Liver (tissue), 9 donors: ENCODE results near the gene B9D2. TPM values are rescaled to one million over a fixed set of nuclear protein-coding genes. Genes with fewer than 3 reads are reported as not detected.

Experiments
- DNase-seq: peaks from one replicate; pipeline ENCODE4 v3.0.0-alpha.2; 2017; ENCODE audit warnings: low spot score
- H3K27ac ChIP-seq, 2 donors: one replicate each; pipeline ENCODE4 v1.7.0; 2013; ENCODE audit warnings: inconsistent platforms in 2 of 2, low read length in 2 of 2, control low read depth in 1 of 2, low read depth in 1 of 2, mild to moderate bottlenecking in 1 of 2
- H3K27me3 ChIP-seq, 4 donors: one replicate each; pipeline versions ENCODE4 v1.6.1 to v1.7.0; 2013; ENCODE audit warnings: low read length in 3 of 4, inconsistent platforms in 1 of 4, mild to moderate bottlenecking in 1 of 4, moderate library complexity in 1 of 4; ENCODE audit not compliant: control insufficient read depth in 4 of 4, insufficient read depth in 4 of 4
- H3K36me3 ChIP-seq, 4 donors: one replicate each; pipeline versions ENCODE4 v1.6.1 to v1.7.0; 2013; ENCODE audit warnings: low read length in 3 of 4, mild to moderate bottlenecking in 3 of 4, low read depth in 1 of 4, moderate library complexity in 1 of 4; ENCODE audit not compliant: control insufficient read depth in 4 of 4, insufficient read depth in 3 of 4
- H3K4me1 ChIP-seq, 4 donors: one replicate each; pipeline versions ENCODE4 v1.6.1 to v1.7.0; 2013; ENCODE audit warnings: low read length in 3 of 4, mild to moderate bottlenecking in 3 of 4, moderate library complexity in 1 of 4; ENCODE audit not compliant: control insufficient read depth in 4 of 4, insufficient read depth in 4 of 4
- H3K4me3 ChIP-seq, 3 donors: one replicate each; pipeline versions ENCODE4 v1.6.1 to v1.7.0; 2013; ENCODE audit warnings: low read length in 3 of 3, control low read depth in 1 of 3, low read depth in 1 of 3, mild to moderate bottlenecking in 1 of 3
- H3K9ac ChIP-seq, 2 donors: one replicate each; pipeline ENCODE4 v1.7.0; 2013; ENCODE audit warnings: low read length in 2 of 2, mild to moderate bottlenecking in 2 of 2, moderate library complexity in 2 of 2, control low read depth in 1 of 2, low read depth in 1 of 2
- H3K9me3 ChIP-seq, 4 donors: one replicate each; pipeline versions ENCODE4 v1.6.1 to v1.7.0; 2013; ENCODE audit warnings: low read length in 3 of 4; ENCODE audit not compliant: control insufficient read depth in 4 of 4
- EGR1 ChIP-seq, 2 donors: IDR thresholded peaks; 2 replicates each; pipeline ENCODE4 v1.6.1; 2016 to 2018; ENCODE audit warnings: antibody characterized with exemption in 2 of 2, low read depth in 2 of 2
- FOXA1 ChIP-seq: IDR thresholded peaks from 2 replicates; pipeline ENCODE4 v1.6.1; 2016; ENCODE audit warnings: antibody characterized with exemption
- FOXA2 ChIP-seq: IDR thresholded peaks from 2 replicates; pipeline ENCODE4 v1.6.1; 2016; ENCODE audit warnings: antibody characterized with exemption
- GABPA ChIP-seq, 2 donors: IDR thresholded peaks in 1 of 2; conservative IDR thresholded peaks in 1 of 2; 2 replicates each; pipeline ENCODE4 v1.6.1; 2016; ENCODE audit warnings: antibody characterized with exemption in 2 of 2, mild to moderate bottlenecking in 1 of 2, moderate library complexity in 1 of 2
- HNF4A ChIP-seq, 2 donors: conservative IDR thresholded peaks; 2 replicates each; pipeline ENCODE4 v1.6.1; 2016; ENCODE audit warnings: antibody characterized with exemption in 2 of 2, mild to moderate bottlenecking in 2 of 2
- HNF4G ChIP-seq: IDR thresholded peaks from 2 replicates; pipeline ENCODE4 v1.6.1; 2016; ENCODE audit warnings: antibody characterized with exemption
- JUND ChIP-seq, 2 donors: IDR thresholded peaks; 2 replicates each; pipeline ENCODE4 v1.6.1; 2016; ENCODE audit warnings: antibody characterized with exemption in 2 of 2
- NR2F2 ChIP-seq: IDR thresholded peaks from 2 replicates; pipeline ENCODE4 v1.6.1; 2016; ENCODE audit warnings: antibody characterized with exemption
- RAD21 ChIP-seq, 2 donors: IDR thresholded peaks; 2 replicates each; pipeline ENCODE4 v1.6.1; 2016; ENCODE audit warnings: antibody characterized with exemption in 2 of 2, mild to moderate bottlenecking in 2 of 2
- RXRA ChIP-seq, 2 donors: IDR thresholded peaks; 2 replicates each; pipeline ENCODE4 v1.6.1; 2017 to 2018; ENCODE audit warnings: antibody characterized with exemption in 2 of 2, mild to moderate bottlenecking in 1 of 2
- SP1 ChIP-seq: IDR thresholded peaks from 2 replicates; pipeline ENCODE4 v1.6.1; 2018; ENCODE audit warnings: antibody characterized with exemption, mild to moderate bottlenecking
- TAF1 ChIP-seq: conservative IDR thresholded peaks from 2 replicates; pipeline ENCODE4 v1.6.1; 2016; ENCODE audit warnings: antibody characterized with exemption, mild to moderate bottlenecking
- YY1 ChIP-seq: IDR thresholded peaks from 2 replicates; pipeline ENCODE4 v1.6.1; 2016; ENCODE audit warnings: antibody characterized with exemption, mild to moderate bottlenecking
- WGBS: extraction: QIAGEN DNeasy Blood & Tissue Kit; methylation state at CpG from one replicate; pipeline ENCODE4 v1.1.7; 2013; 5-methylcytosine and 5-hydroxymethylcytosine counted together
- polyA plus RNA-seq, 2 donors: library from polyadenylated mRNA; stranded (reverse) in 1 of 2; unstranded in 1 of 2; fragments of 200-250 nt in 1 of 2; fragments of >200 nt in 1 of 2; fragmentation: Nextera tagmentation in 1 of 2; extraction: Ambion mirVana in 1 of 2; gene quantifications; one replicate each; pipeline versions ENCODE4 v1.2.1 to v1.2.3, GENCODE V29; 2013 to 2015
- total RNA-seq, 2 donors: library from RNA; depleted of rRNA; stranded (reverse); fragments of >200 nt; gene quantifications; one replicate each; pipeline ENCODE4 v1.2.3, GENCODE V29; 2014
- TF ChIP-seq, protein P1 (sequence below): fragments of 150-350 bp; IDR thresholded peaks from 2 replicates; pipeline ENCODE4 v1.5.1; 2017; ENCODE audit warnings: improper control_type of control experiment, low read depth, low read length; ENCODE audit not compliant: missing input control
- TF ChIP-seq, protein P2 (sequence below): IDR thresholded peaks from 2 replicates; pipeline ENCODE4 v1.6.1; 2016; ENCODE audit warnings: antibody characterized with exemption
- TF ChIP-seq, protein P3 (sequence below): IDR thresholded peaks from 2 replicates; pipeline ENCODE4 v1.6.1; 2016; ENCODE audit warnings: antibody characterized with exemption
- TF ChIP-seq, protein P4 (sequence below): IDR thresholded peaks from 2 replicates; pipeline ENCODE4 v1.6.1; 2016; ENCODE audit warnings: antibody characterized with exemption
- TF ChIP-seq, protein P5 (sequence below): IDR thresholded peaks from 2 replicates; pipeline ENCODE4 v1.6.1; 2016; ENCODE audit warnings: antibody characterized with exemption, mild to moderate bottlenecking
- donor health status: healthy.
- donor health status: healthy.
- donor health status: healthy.
- donor health status: healthy.
- donor health status: healthy.

B9D2 gene
- total and polyA plus RNA-seq, 4 donors: 2.4 to 3.7 (median 3.0) TPM

DNA sequence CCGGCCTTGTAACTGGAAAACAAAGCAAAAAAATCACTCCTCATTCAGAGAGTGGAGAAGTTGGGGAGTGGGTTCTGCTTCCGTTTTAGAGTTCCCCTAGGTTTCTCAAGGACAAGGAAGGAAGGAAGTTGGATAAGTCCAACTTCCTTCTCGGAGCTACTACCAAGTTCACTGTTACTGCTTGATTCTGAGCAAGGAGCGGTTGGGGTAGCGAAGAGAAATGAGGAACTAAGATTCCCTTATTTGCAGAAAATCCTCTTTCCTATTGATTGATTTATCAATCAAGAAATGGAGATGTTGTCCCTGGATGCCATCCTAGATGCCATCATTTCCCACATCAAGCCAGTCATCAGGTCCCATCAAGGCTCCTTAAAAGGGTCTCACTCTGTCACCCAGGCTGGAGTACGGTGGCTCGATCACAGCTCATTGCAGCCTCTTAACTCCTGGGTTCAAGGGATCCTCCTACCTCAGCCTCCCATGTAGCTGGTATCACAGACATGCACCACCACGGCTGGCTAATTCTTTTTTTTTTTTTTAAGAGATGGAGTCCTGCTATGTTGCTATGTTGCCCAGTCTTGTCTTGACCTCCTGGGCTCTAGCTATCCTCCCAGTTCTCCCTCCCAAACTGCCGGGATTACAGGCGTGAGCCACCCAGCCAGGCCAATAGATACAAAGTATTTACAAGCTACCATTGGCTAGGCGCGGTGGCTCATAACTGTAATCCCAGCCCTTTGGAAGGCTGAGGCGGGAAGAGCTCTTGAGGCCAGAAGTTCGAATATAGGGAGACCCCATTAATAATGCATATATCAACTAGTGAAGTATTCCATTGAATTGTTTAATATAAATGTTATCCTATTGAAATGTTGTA lies 809 bp upstream of the B9D2 start:
- DNase-seq: no peak
- no peaks in the 10 kb centered on the region for H3K27me3 ChIP-seq
- H3K36me3 ChIP-seq: no peaks in the 10 kb centered on the region
- WGBS: 76% methylated on average over 14 of the region's 14 CpGs
- peaks cover 0 to 14% (median 9%) of the 10 kb centered on the region in 4 donors for H3K4me1 ChIP-seq
- peak overlapping the region in 1 of 2 donors; percentile 73 for H3K9ac ChIP-seq
- TF ChIP-seq, protein P1, sequence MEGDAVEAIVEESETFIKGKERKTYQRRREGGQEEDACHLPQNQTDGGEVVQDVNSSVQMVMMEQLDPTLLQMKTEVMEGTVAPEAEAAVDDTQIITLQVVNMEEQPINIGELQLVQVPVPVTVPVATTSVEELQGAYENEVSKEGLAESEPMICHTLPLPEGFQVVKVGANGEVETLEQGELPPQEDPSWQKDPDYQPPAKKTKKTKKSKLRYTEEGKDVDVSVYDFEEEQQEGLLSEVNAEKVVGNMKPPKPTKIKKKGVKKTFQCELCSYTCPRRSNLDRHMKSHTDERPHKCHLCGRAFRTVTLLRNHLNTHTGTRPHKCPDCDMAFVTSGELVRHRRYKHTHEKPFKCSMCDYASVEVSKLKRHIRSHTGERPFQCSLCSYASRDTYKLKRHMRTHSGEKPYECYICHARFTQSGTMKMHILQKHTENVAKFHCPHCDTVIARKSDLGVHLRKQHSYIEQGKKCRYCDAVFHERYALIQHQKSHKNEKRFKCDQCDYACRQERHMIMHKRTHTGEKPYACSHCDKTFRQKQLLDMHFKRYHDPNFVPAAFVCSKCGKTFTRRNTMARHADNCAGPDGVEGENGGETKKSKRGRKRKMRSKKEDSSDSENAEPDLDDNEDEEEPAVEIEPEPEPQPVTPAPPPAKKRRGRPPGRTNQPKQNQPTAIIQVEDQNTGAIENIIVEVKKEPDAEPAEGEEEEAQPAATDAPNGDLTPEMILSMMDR: no peak
- TF ChIP-seq, protein P2, sequence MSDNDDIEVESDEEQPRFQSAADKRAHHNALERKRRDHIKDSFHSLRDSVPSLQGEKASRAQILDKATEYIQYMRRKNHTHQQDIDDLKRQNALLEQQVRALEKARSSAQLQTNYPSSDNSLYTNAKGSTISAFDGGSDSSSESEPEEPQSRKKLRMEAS: no peak
- TF ChIP-seq, protein P3, sequence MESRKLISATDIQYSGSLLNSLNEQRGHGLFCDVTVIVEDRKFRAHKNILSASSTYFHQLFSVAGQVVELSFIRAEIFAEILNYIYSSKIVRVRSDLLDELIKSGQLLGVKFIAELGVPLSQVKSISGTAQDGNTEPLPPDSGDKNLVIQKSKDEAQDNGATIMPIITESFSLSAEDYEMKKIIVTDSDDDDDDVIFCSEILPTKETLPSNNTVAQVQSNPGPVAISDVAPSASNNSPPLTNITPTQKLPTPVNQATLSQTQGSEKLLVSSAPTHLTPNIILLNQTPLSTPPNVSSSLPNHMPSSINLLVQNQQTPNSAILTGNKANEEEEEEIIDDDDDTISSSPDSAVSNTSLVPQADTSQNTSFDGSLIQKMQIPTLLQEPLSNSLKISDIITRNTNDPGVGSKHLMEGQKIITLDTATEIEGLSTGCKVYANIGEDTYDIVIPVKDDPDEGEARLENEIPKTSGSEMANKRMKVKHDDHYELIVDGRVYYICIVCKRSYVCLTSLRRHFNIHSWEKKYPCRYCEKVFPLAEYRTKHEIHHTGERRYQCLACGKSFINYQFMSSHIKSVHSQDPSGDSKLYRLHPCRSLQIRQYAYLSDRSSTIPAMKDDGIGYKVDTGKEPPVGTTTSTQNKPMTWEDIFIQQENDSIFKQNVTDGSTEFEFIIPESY: no peak
- TF ChIP-seq GABPA (IDR thresholded peaks at IDR 0.05 in 1 of 2, conservative IDR thresholded peaks at IDR 0.05 in 1 of 2): peak in 1 of 2 donors; percentile 3
- peak; percentile 96 for TF ChIP-seq YY1
- TF ChIP-seq JUND (IDR thresholded peaks at IDR 0.05): no peak
- no peak for TF ChIP-seq HNF4A (conservative IDR thresholded peaks at IDR 0.05)
- no peak for TF ChIP-seq HNF4G
- no peak for TF ChIP-seq FOXA2
- TF ChIP-seq FOXA1: no peak
- peak; percentile 5 for TF ChIP-seq NR2F2
- TF ChIP-seq SP1: no peak
- no peak for TF ChIP-seq RAD21 (IDR thresholded peaks at IDR 0.05)
- no peak for TF ChIP-seq TAF1
- TF ChIP-seq, protein P4, sequence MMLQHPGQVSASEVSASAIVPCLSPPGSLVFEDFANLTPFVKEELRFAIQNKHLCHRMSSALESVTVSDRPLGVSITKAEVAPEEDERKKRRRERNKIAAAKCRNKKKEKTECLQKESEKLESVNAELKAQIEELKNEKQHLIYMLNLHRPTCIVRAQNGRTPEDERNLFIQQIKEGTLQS: no peak
- peak in 1 of 2 donors; percentile 3 for TF ChIP-seq EGR1 (IDR thresholded peaks at IDR 0.05; ENCODE audit: low read depth in 2 of 2)
- TF ChIP-seq RXRA (IDR thresholded peaks at IDR 0.05): no peak
- TF ChIP-seq, protein P5, sequence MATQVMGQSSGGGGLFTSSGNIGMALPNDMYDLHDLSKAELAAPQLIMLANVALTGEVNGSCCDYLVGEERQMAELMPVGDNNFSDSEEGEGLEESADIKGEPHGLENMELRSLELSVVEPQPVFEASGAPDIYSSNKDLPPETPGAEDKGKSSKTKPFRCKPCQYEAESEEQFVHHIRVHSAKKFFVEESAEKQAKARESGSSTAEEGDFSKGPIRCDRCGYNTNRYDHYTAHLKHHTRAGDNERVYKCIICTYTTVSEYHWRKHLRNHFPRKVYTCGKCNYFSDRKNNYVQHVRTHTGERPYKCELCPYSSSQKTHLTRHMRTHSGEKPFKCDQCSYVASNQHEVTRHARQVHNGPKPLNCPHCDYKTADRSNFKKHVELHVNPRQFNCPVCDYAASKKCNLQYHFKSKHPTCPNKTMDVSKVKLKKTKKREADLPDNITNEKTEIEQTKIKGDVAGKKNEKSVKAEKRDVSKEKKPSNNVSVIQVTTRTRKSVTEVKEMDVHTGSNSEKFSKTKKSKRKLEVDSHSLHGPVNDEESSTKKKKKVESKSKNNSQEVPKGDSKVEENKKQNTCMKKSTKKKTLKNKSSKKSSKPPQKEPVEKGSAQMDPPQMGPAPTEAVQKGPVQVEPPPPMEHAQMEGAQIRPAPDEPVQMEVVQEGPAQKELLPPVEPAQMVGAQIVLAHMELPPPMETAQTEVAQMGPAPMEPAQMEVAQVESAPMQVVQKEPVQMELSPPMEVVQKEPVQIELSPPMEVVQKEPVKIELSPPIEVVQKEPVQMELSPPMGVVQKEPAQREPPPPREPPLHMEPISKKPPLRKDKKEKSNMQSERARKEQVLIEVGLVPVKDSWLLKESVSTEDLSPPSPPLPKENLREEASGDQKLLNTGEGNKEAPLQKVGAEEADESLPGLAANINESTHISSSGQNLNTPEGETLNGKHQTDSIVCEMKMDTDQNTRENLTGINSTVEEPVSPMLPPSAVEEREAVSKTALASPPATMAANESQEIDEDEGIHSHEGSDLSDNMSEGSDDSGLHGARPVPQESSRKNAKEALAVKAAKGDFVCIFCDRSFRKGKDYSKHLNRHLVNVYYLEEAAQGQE: no peak
- H3K4me3 ChIP-seq: peak overlapping the region; percentile 75 to 96 (median 78)
- H3K27ac ChIP-seq: peak overlapping the region; percentile 95 to 99
- H3K9me3 ChIP-seq: no peaks in the 10 kb centered on the region
